Liver (tissue), 9 donors: ENCODE results near the gene ST6GAL1. TPM values are rescaled to one million over a fixed set of nuclear protein-coding genes. Genes with fewer than 3 reads are reported as not detected.

ENCODE experiments used
- DNase-seq: peaks from one replicate; pipeline ENCODE4 v3.0.0-alpha.2; 2017; ENCODE audit warnings: low spot score
- H3K27ac ChIP-seq, 2 donors: one replicate each; pipeline ENCODE4 v1.7.0; 2013; ENCODE audit warnings: inconsistent platforms in 2 of 2, low read length in 2 of 2, control low read depth in 1 of 2, low read depth in 1 of 2, mild to moderate bottlenecking in 1 of 2
- H3K27me3 ChIP-seq, 4 donors: one replicate each; pipeline versions ENCODE4 v1.6.1 to v1.7.0; 2013; ENCODE audit warnings: low read length in 3 of 4, inconsistent platforms in 1 of 4, mild to moderate bottlenecking in 1 of 4, moderate library complexity in 1 of 4; ENCODE audit not compliant: control insufficient read depth in 4 of 4, insufficient read depth in 4 of 4
- H3K36me3 ChIP-seq, 4 donors: one replicate each; pipeline versions ENCODE4 v1.6.1 to v1.7.0; 2013; ENCODE audit warnings: low read length in 3 of 4, mild to moderate bottlenecking in 3 of 4, low read depth in 1 of 4, moderate library complexity in 1 of 4; ENCODE audit not compliant: control insufficient read depth in 4 of 4, insufficient read depth in 3 of 4
- H3K4me1 ChIP-seq, 4 donors: one replicate each; pipeline versions ENCODE4 v1.6.1 to v1.7.0; 2013; ENCODE audit warnings: low read length in 3 of 4, mild to moderate bottlenecking in 3 of 4, moderate library complexity in 1 of 4; ENCODE audit not compliant: control insufficient read depth in 4 of 4, insufficient read depth in 4 of 4
- H3K4me3 ChIP-seq, 3 donors: one replicate each; pipeline versions ENCODE4 v1.6.1 to v1.7.0; 2013; ENCODE audit warnings: low read length in 3 of 3, control low read depth in 1 of 3, low read depth in 1 of 3, mild to moderate bottlenecking in 1 of 3
- H3K9ac ChIP-seq, 2 donors: one replicate each; pipeline ENCODE4 v1.7.0; 2013; ENCODE audit warnings: low read length in 2 of 2, mild to moderate bottlenecking in 2 of 2, moderate library complexity in 2 of 2, control low read depth in 1 of 2, low read depth in 1 of 2
- H3K9me3 ChIP-seq, 4 donors: one replicate each; pipeline versions ENCODE4 v1.6.1 to v1.7.0; 2013; ENCODE audit warnings: low read length in 3 of 4; ENCODE audit not compliant: control insufficient read depth in 4 of 4
- CTCF ChIP-seq: fragments of 150-350 bp; IDR thresholded peaks from 2 replicates; pipeline ENCODE4 v1.5.1; 2017; ENCODE audit warnings: improper control_type of control experiment, low read depth, low read length; ENCODE audit not compliant: missing input control
- EGR1 ChIP-seq, 2 donors: IDR thresholded peaks; 2 replicates each; pipeline ENCODE4 v1.6.1; 2016 to 2018; ENCODE audit warnings: antibody characterized with exemption in 2 of 2, low read depth in 2 of 2
- FOXA1 ChIP-seq: IDR thresholded peaks from 2 replicates; pipeline ENCODE4 v1.6.1; 2016; ENCODE audit warnings: antibody characterized with exemption
- FOXA2 ChIP-seq: IDR thresholded peaks from 2 replicates; pipeline ENCODE4 v1.6.1; 2016; ENCODE audit warnings: antibody characterized with exemption
- GABPA ChIP-seq, 2 donors: IDR thresholded peaks in 1 of 2; conservative IDR thresholded peaks in 1 of 2; 2 replicates each; pipeline ENCODE4 v1.6.1; 2016; ENCODE audit warnings: antibody characterized with exemption in 2 of 2, mild to moderate bottlenecking in 1 of 2, moderate library complexity in 1 of 2
- HNF4A ChIP-seq, 2 donors: conservative IDR thresholded peaks; 2 replicates each; pipeline ENCODE4 v1.6.1; 2016; ENCODE audit warnings: antibody characterized with exemption in 2 of 2, mild to moderate bottlenecking in 2 of 2
- HNF4G ChIP-seq: IDR thresholded peaks from 2 replicates; pipeline ENCODE4 v1.6.1; 2016; ENCODE audit warnings: antibody characterized with exemption
- JUND ChIP-seq, 2 donors: IDR thresholded peaks; 2 replicates each; pipeline ENCODE4 v1.6.1; 2016; ENCODE audit warnings: antibody characterized with exemption in 2 of 2
- NR2F2 ChIP-seq: IDR thresholded peaks from 2 replicates; pipeline ENCODE4 v1.6.1; 2016; ENCODE audit warnings: antibody characterized with exemption
- RAD21 ChIP-seq, 2 donors: IDR thresholded peaks; 2 replicates each; pipeline ENCODE4 v1.6.1; 2016; ENCODE audit warnings: antibody characterized with exemption in 2 of 2, mild to moderate bottlenecking in 2 of 2
- RXRA ChIP-seq, 2 donors: IDR thresholded peaks; 2 replicates each; pipeline ENCODE4 v1.6.1; 2017 to 2018; ENCODE audit warnings: antibody characterized with exemption in 2 of 2, mild to moderate bottlenecking in 1 of 2
- SP1 ChIP-seq: IDR thresholded peaks from 2 replicates; pipeline ENCODE4 v1.6.1; 2018; ENCODE audit warnings: antibody characterized with exemption, mild to moderate bottlenecking
- TAF1 ChIP-seq: conservative IDR thresholded peaks from 2 replicates; pipeline ENCODE4 v1.6.1; 2016; ENCODE audit warnings: antibody characterized with exemption, mild to moderate bottlenecking
- YY1 ChIP-seq: IDR thresholded peaks from 2 replicates; pipeline ENCODE4 v1.6.1; 2016; ENCODE audit warnings: antibody characterized with exemption, mild to moderate bottlenecking
- ZBTB33 ChIP-seq: IDR thresholded peaks from 2 replicates; pipeline ENCODE4 v1.6.1; 2016; ENCODE audit warnings: antibody characterized with exemption
- WGBS: extraction: QIAGEN DNeasy Blood & Tissue Kit; methylation state at CpG from one replicate; pipeline ENCODE4 v1.1.7; 2013; 5-methylcytosine and 5-hydroxymethylcytosine counted together
- polyA plus RNA-seq, 2 donors: library from polyadenylated mRNA; stranded (reverse) in 1 of 2; unstranded in 1 of 2; fragments of 200-250 nt in 1 of 2; fragments of >200 nt in 1 of 2; fragmentation: Nextera tagmentation in 1 of 2; extraction: Ambion mirVana in 1 of 2; gene quantifications; one replicate each; pipeline versions ENCODE4 v1.2.1 to v1.2.3, GENCODE V29; 2013 to 2015
- total RNA-seq, 2 donors: library from RNA; depleted of rRNA; stranded (reverse); fragments of >200 nt; gene quantifications; one replicate each; pipeline ENCODE4 v1.2.3, GENCODE V29; 2014
- TF ChIP-seq, protein P1 (sequence below): IDR thresholded peaks from 2 replicates; pipeline ENCODE4 v1.6.1; 2016; ENCODE audit warnings: antibody characterized with exemption, mild to moderate bottlenecking
- TF ChIP-seq, protein P2 (sequence below): IDR thresholded peaks from 2 replicates; pipeline ENCODE4 v1.6.1; 2016; ENCODE audit warnings: antibody characterized with exemption
- TF ChIP-seq, protein P3 (sequence below): IDR thresholded peaks from 2 replicates; pipeline ENCODE4 v1.6.1; 2016; ENCODE audit warnings: antibody characterized with exemption
- donor health status: healthy.
- donor health status: healthy.
- donor health status: healthy.
- donor health status: healthy.
- donor health status: healthy.

Gene ST6GAL1
- total and polyA plus RNA-seq, 4 donors, result 102 to 425 (median 328) TPM

DNA sequence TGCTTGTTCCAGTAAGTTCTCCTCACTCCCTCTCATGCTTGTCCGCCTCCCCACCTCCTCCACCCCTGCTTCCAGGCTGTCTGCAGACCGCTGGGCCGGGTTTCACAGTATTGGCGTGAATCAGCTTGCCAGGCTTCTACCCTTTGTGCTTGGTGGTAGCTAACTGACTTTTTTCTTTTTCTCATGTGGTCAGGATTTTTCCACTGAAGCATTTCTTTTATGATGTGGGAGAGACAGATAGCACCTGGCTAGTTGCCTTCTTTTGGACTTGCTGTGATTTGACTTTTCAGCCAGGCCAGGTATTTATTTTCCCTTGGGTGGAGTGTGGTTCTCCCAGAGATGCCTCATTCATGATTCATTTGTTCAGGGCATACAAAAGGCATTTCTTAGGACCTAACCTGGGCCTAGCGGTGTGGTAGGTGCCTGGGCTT, 60.6 kb downstream of the ST6GAL1 start:
- no peak for DNase-seq
- Histone ChIP-seq H3K4me3 (peak overlapping the region; percentile 30 to 51 (median 35)), H3K9ac (peak overlapping the region; percentile 64 to 95), H3K27ac (peak overlapping the region; percentile 88 to 89), H3K27me3 (no peaks in the 10 kb centered on the region), H3K36me3 (peaks cover 0 to 3% (median under 1%) of the 10 kb centered on the region in 4 donors), H3K9me3 (no peaks in the 10 kb centered on the region), H3K4me1 (peaks cover 6 to 40% (median 16%) of the 10 kb centered on the region in 4 donors)
- TF ChIP-seq NR2F2, result no peak
- no peak for TF ChIP-seq FOXA2
- TF ChIP-seq GABPA (IDR thresholded peaks at IDR 0.05 in 1 of 2, conservative IDR thresholded peaks at IDR 0.05 in 1 of 2), result no peak
- TF ChIP-seq EGR1 (IDR thresholded peaks at IDR 0.05; ENCODE audit: low read depth in 2 of 2), result no peak
- TF ChIP-seq CTCF, result no peak
- TF ChIP-seq, protein P1, sequence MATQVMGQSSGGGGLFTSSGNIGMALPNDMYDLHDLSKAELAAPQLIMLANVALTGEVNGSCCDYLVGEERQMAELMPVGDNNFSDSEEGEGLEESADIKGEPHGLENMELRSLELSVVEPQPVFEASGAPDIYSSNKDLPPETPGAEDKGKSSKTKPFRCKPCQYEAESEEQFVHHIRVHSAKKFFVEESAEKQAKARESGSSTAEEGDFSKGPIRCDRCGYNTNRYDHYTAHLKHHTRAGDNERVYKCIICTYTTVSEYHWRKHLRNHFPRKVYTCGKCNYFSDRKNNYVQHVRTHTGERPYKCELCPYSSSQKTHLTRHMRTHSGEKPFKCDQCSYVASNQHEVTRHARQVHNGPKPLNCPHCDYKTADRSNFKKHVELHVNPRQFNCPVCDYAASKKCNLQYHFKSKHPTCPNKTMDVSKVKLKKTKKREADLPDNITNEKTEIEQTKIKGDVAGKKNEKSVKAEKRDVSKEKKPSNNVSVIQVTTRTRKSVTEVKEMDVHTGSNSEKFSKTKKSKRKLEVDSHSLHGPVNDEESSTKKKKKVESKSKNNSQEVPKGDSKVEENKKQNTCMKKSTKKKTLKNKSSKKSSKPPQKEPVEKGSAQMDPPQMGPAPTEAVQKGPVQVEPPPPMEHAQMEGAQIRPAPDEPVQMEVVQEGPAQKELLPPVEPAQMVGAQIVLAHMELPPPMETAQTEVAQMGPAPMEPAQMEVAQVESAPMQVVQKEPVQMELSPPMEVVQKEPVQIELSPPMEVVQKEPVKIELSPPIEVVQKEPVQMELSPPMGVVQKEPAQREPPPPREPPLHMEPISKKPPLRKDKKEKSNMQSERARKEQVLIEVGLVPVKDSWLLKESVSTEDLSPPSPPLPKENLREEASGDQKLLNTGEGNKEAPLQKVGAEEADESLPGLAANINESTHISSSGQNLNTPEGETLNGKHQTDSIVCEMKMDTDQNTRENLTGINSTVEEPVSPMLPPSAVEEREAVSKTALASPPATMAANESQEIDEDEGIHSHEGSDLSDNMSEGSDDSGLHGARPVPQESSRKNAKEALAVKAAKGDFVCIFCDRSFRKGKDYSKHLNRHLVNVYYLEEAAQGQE, result peak; percentile 89
- TF ChIP-seq HNF4A (conservative IDR thresholded peaks at IDR 0.05), result peak; percentile 52 to 58
- peak; percentile 81 for TF ChIP-seq TAF1
- TF ChIP-seq JUND (IDR thresholded peaks at IDR 0.05), result peak in 1 of 2 donors; percentile 7
- TF ChIP-seq RXRA (IDR thresholded peaks at IDR 0.05), result peak; percentile 53 to 61
- peak in 1 of 2 donors; percentile 56 for TF ChIP-seq RAD21 (IDR thresholded peaks at IDR 0.05)
- TF ChIP-seq, protein P2, sequence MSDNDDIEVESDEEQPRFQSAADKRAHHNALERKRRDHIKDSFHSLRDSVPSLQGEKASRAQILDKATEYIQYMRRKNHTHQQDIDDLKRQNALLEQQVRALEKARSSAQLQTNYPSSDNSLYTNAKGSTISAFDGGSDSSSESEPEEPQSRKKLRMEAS, result peak; percentile 64
- peak; percentile 64 for TF ChIP-seq YY1
- peak; percentile 17 for TF ChIP-seq HNF4G
- TF ChIP-seq SP1, result peak; percentile 66
- TF ChIP-seq FOXA1, result peak; percentile 8
- TF ChIP-seq ZBTB33, result peak; percentile 16
- TF ChIP-seq, protein P3, sequence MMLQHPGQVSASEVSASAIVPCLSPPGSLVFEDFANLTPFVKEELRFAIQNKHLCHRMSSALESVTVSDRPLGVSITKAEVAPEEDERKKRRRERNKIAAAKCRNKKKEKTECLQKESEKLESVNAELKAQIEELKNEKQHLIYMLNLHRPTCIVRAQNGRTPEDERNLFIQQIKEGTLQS, result no peak
- 41% methylated on average over 5 of the region's 5 CpGs for WGBS
